ENCODE results near the gene SLC17A7.

Gene SLC17A7

GRCh38 chr19:49408816-49409440 is 32.4 kb downstream of the SLC17A7 start:
- no peak for DNase-seq (ENCODE audit: low spot score)

GRCh38 chr19:49407482-49408015 is 33.8 kb downstream of the SLC17A7 start:
- DNase-seq (ENCODE audit: low spot score): no peak

DNA sequence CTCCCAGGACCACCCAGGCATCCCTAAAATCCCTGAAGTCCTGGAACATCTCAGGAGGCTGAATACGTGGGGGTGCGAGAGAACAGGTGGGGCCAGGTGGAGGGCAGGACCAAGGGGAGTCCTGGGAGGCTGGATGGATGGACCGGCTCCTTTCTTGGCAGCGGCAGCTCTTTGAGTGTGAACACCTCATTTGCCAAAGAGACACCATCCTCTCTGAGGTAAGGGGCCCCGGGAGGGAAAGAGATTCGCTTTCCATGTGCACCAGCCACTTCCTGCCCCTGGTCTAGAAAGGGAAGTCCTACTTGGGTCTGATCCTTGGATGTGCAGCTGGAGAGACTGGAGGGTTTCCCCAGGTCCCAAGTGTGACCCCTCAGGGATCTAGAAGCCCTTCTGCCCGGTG is 34.2 kb downstream of the SLC17A7 start:
- DNase-seq (ENCODE audit: low spot score): no peak

DNA sequence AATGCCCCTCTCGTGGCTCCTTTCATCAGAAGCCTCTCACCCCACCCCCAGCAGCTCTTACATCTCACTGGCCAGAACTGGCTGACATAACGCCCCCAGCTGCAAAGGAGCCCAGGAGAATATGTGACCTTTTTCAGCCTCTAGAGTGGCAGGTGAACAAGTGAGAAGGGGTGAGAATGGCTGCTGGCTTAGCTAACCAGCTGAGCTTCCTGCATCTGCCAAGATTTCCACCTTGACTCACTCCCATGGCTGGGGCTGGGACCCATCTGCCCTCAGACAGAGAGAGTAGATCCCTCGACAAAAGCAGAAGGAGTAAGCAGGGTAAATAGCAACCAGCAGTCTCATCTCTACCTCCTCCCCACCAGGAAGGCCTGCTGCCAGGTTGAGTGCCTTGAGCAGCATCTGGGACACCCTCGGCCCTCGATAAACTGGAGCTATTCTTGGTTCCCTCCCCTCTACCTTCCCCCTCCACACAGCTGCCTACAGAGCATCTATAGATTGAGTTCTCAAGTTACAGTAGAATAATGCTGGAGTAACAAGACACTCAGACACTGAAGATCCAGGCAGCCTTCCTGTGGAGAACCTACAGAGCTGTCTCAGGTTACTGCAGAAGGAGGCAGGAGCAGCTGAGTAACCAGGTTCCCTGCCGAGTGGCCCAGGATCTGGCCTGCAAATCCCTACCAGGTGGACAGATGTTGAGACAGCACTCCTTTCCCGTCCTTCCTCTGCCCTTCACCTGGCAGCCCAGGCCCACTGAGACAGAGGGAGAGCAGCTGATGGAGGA is 37.7 kb downstream of the SLC17A7 start:
- DNase-seq (ENCODE audit: low spot score): no peak

- no peak for DNase-seq (ENCODE audit: low spot score)
These were observed 41.3 kb downstream of the SLC17A7 start for GRCh38 chr19:49400029-49400428.

GRCh38 chr19:49398931-49399330 is 42.4 kb downstream of the SLC17A7 start:
- DNase-seq (ENCODE audit: low spot score): no peak

- DNase-seq (ENCODE audit: low spot score): no peak
These were observed 43.2 kb downstream of the SLC17A7 start for GRCh38 chr19:49398001-49398615.

- no peak for DNase-seq (ENCODE audit: low spot score)
These were observed 44.4 kb downstream of the SLC17A7 start for GRCh38 chr19:49396738-49397505.

DNA sequence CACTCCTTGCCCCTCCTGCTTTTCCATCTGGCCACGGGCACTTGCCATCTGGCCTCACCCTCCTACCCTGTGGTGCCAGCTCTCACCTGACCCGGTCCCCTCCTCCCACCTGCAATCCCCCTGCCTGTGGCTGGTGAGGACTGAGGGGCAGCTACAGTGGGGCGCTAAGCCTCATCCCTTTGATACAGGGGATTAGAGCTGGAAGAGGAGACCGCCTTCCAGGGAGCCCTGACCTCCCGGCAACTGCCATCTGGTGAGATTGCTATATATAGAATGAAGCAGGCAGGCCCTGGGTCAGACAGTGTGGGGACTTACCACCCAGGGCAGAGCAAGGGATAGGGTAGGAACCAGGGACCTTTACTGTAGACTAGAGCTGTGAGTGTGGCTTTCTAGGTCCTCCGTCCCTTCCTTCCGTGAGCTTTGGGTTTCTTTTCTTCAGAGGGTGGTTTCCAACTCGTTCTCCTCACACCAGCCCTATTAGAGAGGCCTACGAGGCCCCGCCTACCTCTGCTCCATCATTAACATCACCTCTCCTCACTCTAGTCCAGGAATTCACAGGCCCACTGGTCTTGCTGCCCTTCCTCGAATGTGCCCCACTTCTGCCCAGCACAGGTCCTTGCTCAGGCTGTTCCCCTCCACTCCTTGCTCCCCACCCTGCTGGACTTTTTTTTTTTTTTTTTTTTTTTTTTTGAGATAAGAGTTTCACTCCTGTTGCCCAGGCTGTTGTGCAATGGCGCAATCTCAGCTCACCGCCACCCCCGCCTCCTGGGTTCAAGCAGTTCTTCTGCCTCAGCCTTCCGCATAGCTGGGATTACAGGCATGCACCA is 45.5 kb downstream of the SLC17A7 start:
- no peak for DNase-seq (ENCODE audit: low spot score)

GRCh38 chr19:49393881-49394280 is 47.4 kb downstream of the SLC17A7 start:
- DNase-seq (ENCODE audit: low spot score): no peak

DNA sequence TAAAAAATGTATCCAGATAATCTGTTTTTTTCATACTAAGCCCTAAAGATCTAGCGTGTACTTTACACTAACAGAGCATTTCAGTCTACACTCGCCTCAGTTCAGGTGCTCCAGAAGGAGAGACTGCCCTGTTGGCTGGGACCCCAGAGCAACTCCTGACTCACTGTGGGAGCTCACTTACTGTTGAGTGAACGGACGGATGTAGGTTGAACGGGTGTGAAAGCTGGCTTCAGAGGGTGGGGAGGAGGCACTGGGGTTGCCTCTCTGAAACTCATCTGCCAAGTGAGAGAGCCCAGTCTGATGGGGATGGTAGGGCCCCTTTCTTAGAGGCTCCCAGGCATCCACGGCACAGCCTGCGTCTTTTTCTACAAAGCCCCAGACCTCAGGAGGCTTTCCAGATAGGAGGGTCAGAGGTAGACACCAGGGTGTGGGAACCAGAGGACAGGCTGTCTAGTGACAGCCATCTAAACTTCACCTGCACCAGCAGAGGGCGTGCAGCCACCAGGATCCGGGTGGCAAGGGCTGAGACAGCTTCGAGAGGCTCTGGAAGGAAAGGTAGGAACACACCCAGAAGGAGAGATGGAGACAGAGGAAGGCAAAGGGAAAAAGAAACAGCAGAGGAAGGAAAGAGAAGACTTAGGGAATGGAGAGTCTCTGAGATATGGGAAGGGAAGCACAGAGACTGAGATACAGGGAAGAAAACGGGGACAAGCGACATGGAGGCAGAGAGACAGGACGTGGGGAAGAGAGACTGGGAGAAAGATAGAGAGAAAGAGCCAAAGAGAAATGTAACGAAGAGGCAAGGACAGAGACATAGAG is 49.5 kb downstream of the SLC17A7 start:
- peak; percentile 87 for DNase-seq (ENCODE audit: low spot score)

DNA sequence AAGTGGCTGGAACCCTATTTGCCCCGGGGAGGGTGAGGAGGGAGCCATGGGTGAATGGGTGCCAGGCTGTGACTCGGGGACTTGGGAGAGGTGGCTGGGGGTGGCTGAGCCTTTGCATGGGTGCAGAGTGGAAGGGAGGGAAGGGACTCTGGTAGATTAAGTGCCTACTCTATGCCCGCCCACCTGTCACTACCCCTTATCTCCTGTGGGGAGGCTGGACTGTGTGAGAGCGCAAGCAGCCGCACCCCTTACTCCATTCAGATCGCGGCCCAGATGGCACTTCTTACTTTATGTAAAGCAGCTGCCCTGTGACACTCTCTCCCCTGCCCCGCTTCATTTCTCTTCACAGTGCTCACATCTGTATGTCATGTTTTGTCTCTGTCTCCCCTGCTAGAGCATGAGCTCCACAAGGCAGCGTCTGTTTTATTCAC is 50.4 kb downstream of the SLC17A7 start:
- DNase-seq (ENCODE audit: low spot score): no peak

DNA sequence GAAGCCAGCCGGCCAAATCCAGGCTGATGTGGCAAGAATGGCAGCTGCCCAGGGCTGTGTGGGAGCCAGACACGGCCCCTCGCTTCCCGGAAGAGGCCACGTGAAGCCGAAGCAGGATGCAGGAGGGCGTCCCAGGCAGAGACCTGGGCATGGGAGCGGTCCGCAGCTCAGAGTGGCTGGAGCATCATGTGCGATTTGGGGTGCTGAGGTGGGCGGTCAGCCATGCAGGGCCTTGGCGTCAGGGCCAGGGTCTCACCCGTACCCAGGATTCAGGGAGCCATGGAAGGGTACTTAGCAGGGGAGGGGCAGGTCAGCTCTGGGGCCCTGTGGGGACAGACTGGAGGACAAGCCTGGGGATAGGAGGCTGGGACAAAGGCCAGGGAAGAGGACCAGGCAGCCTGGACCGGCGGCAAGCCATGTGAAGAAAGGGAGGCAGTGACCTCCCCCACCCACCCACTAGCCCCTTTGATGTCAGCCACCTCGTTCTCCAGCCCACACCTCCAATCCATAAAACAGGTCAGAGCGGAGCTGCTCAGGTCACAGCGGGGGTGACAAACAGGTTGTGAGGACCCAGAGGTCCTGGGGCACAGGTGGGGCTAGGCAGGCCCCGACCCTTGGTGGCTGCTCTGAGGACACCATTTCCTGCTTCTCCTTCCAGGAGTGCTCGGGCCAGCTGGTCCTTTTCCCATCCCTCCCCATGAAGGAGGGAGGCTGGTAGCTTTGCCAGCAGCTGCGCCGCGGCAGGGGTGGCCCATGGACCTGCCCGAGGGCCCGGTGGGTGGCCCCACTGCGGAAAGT is 51.0 kb downstream of the SLC17A7 start:
- DNase-seq (ENCODE audit: low spot score): no peak

DNA sequence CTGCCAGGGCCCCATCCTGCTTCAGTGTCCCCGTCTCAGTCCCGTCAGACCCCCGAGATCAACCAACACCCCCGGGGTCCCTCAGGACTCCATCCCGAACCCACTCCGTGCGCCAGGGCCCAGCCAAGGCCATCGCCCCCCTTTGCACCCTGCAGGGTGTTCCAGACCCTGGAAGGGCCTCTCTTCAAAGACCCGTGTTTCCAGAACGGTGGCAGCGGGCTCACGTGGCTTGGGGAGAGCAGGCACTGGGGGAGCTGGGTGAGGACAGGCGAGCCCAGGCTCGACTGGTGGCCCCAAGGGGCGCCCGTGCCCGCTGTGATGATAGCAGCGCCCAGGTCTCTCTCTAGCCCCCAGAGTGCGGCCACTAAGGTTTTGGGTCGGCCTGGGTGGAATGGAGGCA is 51.9 kb downstream of the SLC17A7 start:
- DNase-seq (ENCODE audit: low spot score): no peak

DNA sequence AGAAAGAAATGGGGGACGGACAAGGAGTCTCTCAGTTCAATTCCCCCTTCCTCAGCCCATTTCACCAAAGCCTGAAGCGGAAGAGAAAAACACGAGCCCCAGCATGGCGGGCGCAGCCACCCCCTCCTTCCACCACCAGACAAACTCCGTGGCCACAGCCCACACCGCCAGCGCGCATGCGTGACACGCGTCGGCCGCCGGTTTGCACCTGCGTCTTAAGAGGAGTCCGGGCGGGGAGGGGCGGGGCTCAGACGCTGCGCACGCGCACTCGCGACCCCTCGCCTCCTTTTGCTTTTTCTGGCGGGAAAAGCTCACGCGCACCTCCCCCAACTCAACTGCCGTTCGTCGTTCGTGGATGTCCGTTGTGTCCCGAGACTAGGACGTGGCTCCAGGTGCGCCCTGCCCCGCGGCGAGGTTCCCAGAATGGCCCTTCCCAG is 53.4 kb downstream of the SLC17A7 start, which contains the start of gene KASH5:
TSS of gene KASH5 (plus strand) at position 314 of the 437 bp plus-strand sequence. CDS start 2,635 bp downstream, outside the sequence.
- DNase-seq (ENCODE audit: low spot score): peak; percentile 40

GRCh38 chr19:49383599-49383998 is 57.7 kb downstream of the SLC17A7 start:
- DNase-seq (ENCODE audit: low spot score): no peak

DNA sequence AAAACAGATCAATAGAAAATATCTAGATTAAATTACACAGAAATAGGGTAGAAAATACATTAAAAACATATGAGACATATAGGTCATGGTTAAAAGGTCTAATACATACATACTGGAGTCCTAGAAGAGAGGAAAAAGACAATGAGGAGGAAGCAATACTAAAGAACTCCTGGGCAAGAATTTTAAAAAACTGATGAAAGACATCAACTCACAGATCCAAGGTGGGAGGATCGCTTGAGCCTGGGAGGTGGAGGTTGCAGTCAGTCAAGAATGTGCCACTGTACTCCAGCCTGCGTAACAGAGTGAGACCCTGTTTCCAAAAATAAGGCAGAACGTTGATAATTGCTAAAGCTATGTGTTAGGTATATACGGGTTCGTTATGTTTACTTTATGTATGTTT is 58.7 kb downstream of the SLC17A7 start:
- DNase-seq (ENCODE audit: low spot score): no peak

- DNase-seq (ENCODE audit: low spot score): no peak
These were observed 60.9 kb downstream of the SLC17A7 start for GRCh38 chr19:49380391-49380790.

All from HuH-7.5 (cell line).